ENCODE results near the gene SPACDR.

The SPACDR gene

DNA sequence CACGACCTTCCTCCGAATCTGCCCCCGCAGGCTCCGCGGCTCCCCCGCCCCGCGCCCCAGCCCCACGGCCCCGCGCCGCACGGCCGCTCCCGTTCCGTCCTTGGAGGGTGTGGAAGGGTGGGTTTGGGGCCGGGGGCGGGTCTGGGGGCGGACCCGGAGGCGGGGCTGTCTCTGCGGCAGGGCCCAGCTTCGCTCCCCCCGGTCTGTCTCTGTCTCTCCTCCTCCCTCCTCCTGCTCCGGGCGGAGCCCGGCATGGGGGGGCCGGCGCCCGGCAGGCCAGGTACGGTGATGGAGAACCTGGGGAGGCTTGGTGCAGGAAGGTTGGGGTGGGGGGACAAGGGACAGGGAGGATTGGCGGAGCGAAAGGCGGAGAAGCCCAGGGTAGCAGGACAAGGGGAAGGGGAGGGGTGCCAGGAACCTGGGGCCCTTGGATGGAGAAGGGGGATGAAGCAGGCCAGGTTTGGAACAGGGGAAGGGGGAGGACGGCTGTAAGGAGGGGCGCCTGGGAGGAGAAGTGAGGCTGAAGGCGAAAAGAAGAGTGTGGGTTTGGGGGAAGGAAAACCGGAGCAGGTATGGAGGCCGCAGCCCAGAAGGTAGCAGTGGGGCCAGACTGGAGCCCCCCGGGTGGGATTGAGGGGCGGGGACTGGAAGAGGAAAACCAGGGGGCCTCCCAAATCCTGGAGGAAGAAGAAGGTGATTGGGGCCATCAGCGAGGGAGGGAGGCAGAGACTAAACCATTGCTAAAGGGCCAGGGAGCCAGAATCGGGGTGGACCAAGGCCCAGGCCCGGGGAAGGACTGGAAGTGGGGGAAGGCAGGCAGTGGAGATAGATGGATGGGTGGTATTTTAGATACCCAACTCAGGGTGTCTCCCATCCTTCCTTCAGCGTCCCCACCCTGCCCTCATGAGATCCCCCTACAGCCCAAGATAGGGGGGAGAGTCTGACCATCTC lies 19.9 kb upstream of the SPACDR start, which contains the start of gene NYAP1:
TSS of gene NYAP1 (plus strand) at position 206 of the 951 bp plus-strand sequence. CDS start 1,385 bp downstream, outside the sequence.
- H2BK120ac ChIP-seq (ENCODE audit: low read depth, low read length) = peak within 1 kb of the TSS; percentile 58
- H3K4ac ChIP-seq (ENCODE audit: low read depth in 1 of 2, low read length in 2 of 2) = peak within 1 kb of the TSS in 1 of 2 experiments; percentile 60
- H3K36me3 ChIP-seq (ENCODE audit: control insufficient read depth in 1 of 2, insufficient read depth in 2 of 2, low read depth in 1 of 2, low read length in 2 of 2) = no peaks in the 10 kb centered on the region
- 31% methylated on average over 17 of the region's 45 CpGs for WGBS
- H3K14ac ChIP-seq (ENCODE audit: low read length in 2 of 2) = peak within 1 kb of the TSS in 1 of 2 experiments; percentile 79
- H3K4me3 ChIP-seq (ENCODE audit: insufficient read depth in 1 of 2, low read depth in 1 of 2, low read length in 2 of 2) = peak within 1 kb of the TSS; percentile 77 to 84
- peak within 1 kb of the TSS; percentile 66 to 79 for H3K18ac ChIP-seq (ENCODE audit: low read depth in 1 of 2, low read length in 2 of 2)
- peak within 1 kb of the TSS; percentile 9 to 90 for H2BK12ac ChIP-seq (ENCODE audit: low read length in 2 of 2)
- DNase-seq = peak; percentile 60
- H2BK15ac ChIP-seq (ENCODE audit: low read depth, poor library complexity, severe bottlenecking) = peak within 1 kb of the TSS; percentile 75
- peak within 1 kb of the TSS; percentile 16 for H2AK5ac ChIP-seq (ENCODE audit: low read length, severe bottlenecking)
- H3K4me2 ChIP-seq (ENCODE audit: low read length, poor library complexity, severe bottlenecking) = peak within 1 kb of the TSS; percentile 93
- H4K8ac ChIP-seq (ENCODE audit: low read length) = peak within 1 kb of the TSS; percentile 82
- H2BK5ac ChIP-seq (ENCODE audit: low read depth, low read length, poor library complexity, severe bottlenecking) = no peak within 1 kb of the TSS
- peak within 1 kb of the TSS; percentile 78 for H3K9ac ChIP-seq (ENCODE audit: low read length)
- peak within 1 kb of the TSS; percentile 89 for H2AFZ ChIP-seq (ENCODE audit: low read depth, low read length)
- peak within 1 kb of the TSS in 1 of 2 experiments; percentile 24 for H3K23ac ChIP-seq (ENCODE audit: low read length in 2 of 2)
- H3K4me1 ChIP-seq (ENCODE audit: control insufficient read depth, insufficient read depth, low read depth, low read length) = peaks cover 18% of the 10 kb centered on the region
- no peaks in the 10 kb centered on the region for H3K27me3 ChIP-seq (ENCODE audit: control insufficient read depth in 1 of 2, insufficient read depth in 1 of 2, low read length in 2 of 2)
- peak within 1 kb of the TSS; percentile 12 for H4K91ac ChIP-seq (ENCODE audit: low read length)
- no peak within 1 kb of the TSS for H3K27ac ChIP-seq (ENCODE audit: low read length, poor library complexity, severe bottlenecking)
- H3K9me3 ChIP-seq (ENCODE audit: control insufficient read depth, low read length) = no peaks in the 10 kb centered on the region
- H3K79me1 ChIP-seq (replicated peaks; ENCODE audit: low read length, poor library complexity, severe bottlenecking) = no peaks in the 10 kb centered on the region

DNA sequence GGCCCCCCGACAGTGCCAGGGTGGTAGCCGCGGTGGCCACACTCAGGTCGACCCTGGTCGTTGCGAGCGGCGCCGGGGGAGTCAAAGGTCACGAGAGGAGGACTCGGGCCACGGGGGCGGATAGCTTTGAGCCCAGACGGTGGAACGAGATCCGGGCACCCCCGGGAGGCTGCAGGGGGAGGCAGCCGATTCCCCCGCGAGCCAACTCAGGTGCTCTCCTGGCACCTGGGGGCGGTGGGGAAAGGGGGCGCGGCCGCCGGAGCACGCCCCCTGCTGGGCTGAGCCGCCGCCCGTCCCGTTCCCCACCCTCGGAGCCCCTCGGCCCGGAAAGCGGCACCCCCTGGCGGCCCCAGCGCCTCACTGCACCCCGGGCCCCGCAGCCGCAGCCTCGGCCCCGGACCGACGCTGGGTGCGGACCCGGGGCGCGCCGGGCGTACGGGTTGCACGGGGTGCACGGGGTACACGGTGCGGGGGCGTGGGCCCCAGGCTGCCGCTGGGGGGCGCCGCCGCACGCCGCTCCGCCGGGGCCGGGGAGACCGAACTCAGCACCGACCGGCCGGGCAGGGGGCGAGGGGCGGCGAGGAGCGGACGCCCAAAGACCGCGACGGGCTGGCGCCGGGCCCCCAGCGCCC lies 19.1 kb upstream of the SPACDR start:
- H3K4me1 ChIP-seq (ENCODE audit: control insufficient read depth, insufficient read depth, low read depth, low read length) = peaks cover 18% of the 10 kb centered on the region
- no peaks in the 10 kb centered on the region for H3K36me3 ChIP-seq (ENCODE audit: control insufficient read depth in 1 of 2, insufficient read depth in 2 of 2, low read depth in 1 of 2, low read length in 2 of 2)
- no peak overlapping the region for H2BK5ac ChIP-seq (ENCODE audit: low read depth, low read length, poor library complexity, severe bottlenecking)
- peak; percentile 46 for DNase-seq
- WGBS = under 1% methylated on average over 43 of the region's 79 CpGs
- peak overlapping the region; percentile 93 for H3K4me2 ChIP-seq (ENCODE audit: low read length, poor library complexity, severe bottlenecking)
- H3K14ac ChIP-seq (ENCODE audit: low read length in 2 of 2) = peak overlapping the region in 1 of 2 experiments; percentile 50
- H3K27ac ChIP-seq (ENCODE audit: low read length, poor library complexity, severe bottlenecking) = no peak overlapping the region
- no peak overlapping the region for H2BK15ac ChIP-seq (ENCODE audit: low read depth, poor library complexity, severe bottlenecking)
- H3K79me1 ChIP-seq (replicated peaks; ENCODE audit: low read length, poor library complexity, severe bottlenecking) = no peaks in the 10 kb centered on the region
- H2BK12ac ChIP-seq (ENCODE audit: low read length in 2 of 2) = peak overlapping the region in 1 of 2 experiments; percentile 55
- peak overlapping the region; percentile 82 for H4K8ac ChIP-seq (ENCODE audit: low read length)
- no peak overlapping the region for H2AK5ac ChIP-seq (ENCODE audit: low read length, severe bottlenecking)
- H3K4me3 ChIP-seq (ENCODE audit: insufficient read depth in 1 of 2, low read depth in 1 of 2, low read length in 2 of 2) = peak overlapping the region; percentile 77 to 79
- no peaks in the 10 kb centered on the region for H3K27me3 ChIP-seq (ENCODE audit: control insufficient read depth in 1 of 2, insufficient read depth in 1 of 2, low read length in 2 of 2)
- H3K9ac ChIP-seq (ENCODE audit: low read length) = peak overlapping the region; percentile 78
- no peaks in the 10 kb centered on the region for H3K9me3 ChIP-seq (ENCODE audit: control insufficient read depth, low read length)
- peak overlapping the region in 1 of 2 experiments; percentile 43 for H3K4ac ChIP-seq (ENCODE audit: low read depth in 1 of 2, low read length in 2 of 2)
- H4K91ac ChIP-seq (ENCODE audit: low read length) = peak overlapping the region; percentile 12
- peak overlapping the region; percentile 66 to 79 for H3K18ac ChIP-seq (ENCODE audit: low read depth in 1 of 2, low read length in 2 of 2)
- H2BK120ac ChIP-seq (ENCODE audit: low read depth, low read length) = peak overlapping the region; percentile 58
- peak overlapping the region in 1 of 2 experiments; percentile 24 for H3K23ac ChIP-seq (ENCODE audit: low read length in 2 of 2)
- H2AFZ ChIP-seq (ENCODE audit: low read depth, low read length) = peak overlapping the region; percentile 87

DNA sequence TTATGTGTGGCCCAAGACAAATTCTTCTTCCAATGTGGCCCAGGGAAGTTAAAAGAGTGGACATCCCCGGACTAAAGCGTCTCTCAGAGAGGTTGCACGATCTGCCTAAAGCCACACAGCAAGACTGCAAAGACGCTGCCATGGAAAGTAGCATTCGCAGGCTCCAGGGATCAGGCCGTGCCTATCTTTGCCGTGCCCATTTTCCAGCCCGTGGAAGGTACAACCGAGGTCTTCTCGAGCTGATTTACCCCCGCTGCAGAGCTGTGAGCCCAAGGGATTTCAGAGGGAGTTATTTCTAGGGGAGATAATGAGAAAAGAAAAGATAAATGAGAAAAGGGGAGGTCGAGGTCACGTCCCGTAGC lies 18.6 kb upstream of the SPACDR start:
- no peak for DNase-seq
- no peaks in the 10 kb centered on the region for H3K9me3 ChIP-seq (ENCODE audit: control insufficient read depth, low read length)

DNA sequence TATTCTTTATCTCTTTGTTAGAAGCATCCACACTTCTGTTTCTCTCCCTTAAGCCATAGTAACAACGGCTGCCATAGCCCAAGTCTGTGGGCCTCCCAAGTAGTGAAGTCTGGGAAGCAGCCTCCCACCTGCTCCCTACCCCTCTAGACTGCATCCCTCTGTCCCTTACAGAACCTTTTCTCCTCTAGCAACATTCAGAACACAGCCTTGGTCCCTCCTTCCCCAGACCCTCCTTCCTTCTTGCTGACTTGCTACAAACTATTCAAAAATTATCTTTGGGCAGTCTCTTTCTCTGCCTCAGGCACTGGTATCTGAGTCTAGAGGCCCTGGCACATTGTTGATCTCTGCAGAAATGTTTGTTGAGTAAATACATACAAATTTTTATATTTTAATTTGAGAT lies 17.4 kb upstream of the SPACDR start:
- Histone ChIP-seq H3K4me2 (ENCODE audit: low read length, poor library complexity, severe bottlenecking) (no peak overlapping the region), H2BK5ac (ENCODE audit: low read depth, low read length, poor library complexity, severe bottlenecking) (no peak overlapping the region), H3K27me3 (ENCODE audit: control insufficient read depth in 1 of 2, insufficient read depth in 1 of 2, low read length in 2 of 2) (no peaks in the 10 kb centered on the region), H3K23ac (ENCODE audit: low read length in 2 of 2) (no peak overlapping the region), H3K9ac (ENCODE audit: low read length) (no peak overlapping the region), H2AK5ac (ENCODE audit: low read length, severe bottlenecking) (no peak overlapping the region), H4K8ac (ENCODE audit: low read length) (no peak overlapping the region), H3K14ac (ENCODE audit: low read length in 2 of 2) (no peak overlapping the region), H2BK15ac (ENCODE audit: low read depth, poor library complexity, severe bottlenecking) (no peak overlapping the region), H3K18ac (ENCODE audit: low read depth in 1 of 2, low read length in 2 of 2) (no peak overlapping the region), H2AFZ (ENCODE audit: low read depth, low read length) (no peak overlapping the region), H3K79me1 (replicated peaks; ENCODE audit: low read length, poor library complexity, severe bottlenecking) (no peaks in the 10 kb centered on the region), H4K91ac (ENCODE audit: low read length) (no peak overlapping the region), H3K4me3 (ENCODE audit: insufficient read depth in 1 of 2, low read depth in 1 of 2, low read length in 2 of 2) (no peak overlapping the region), H3K4me1 (ENCODE audit: control insufficient read depth, insufficient read depth, low read depth, low read length) (peaks cover 24% of the 10 kb centered on the region), H3K36me3 (ENCODE audit: control insufficient read depth in 1 of 2, insufficient read depth in 2 of 2, low read depth in 1 of 2, low read length in 2 of 2) (peaks cover 6 to 11% of the 10 kb centered on the region in 2 experiments), H2BK120ac (ENCODE audit: low read depth, low read length) (no peak overlapping the region), H3K27ac (ENCODE audit: low read length, poor library complexity, severe bottlenecking) (no peak overlapping the region), H3K4ac (ENCODE audit: low read depth in 1 of 2, low read length in 2 of 2) (no peak overlapping the region), H2BK12ac (ENCODE audit: low read length in 2 of 2) (no peak overlapping the region), H3K9me3 (ENCODE audit: control insufficient read depth, low read length) (no peaks in the 10 kb centered on the region)
- DNase-seq = no peak
- 88% methylated on average over 1 of the region's 1 CpG for WGBS

More for the DNA sequence above, 18.6 kb upstream of the SPACDR start:
- peak overlapping the region in 1 of 2 experiments; percentile 50 for H3K14ac ChIP-seq (ENCODE audit: low read length in 2 of 2)
- no peak overlapping the region for H3K23ac ChIP-seq (ENCODE audit: low read length in 2 of 2)
- no peak overlapping the region for H2BK12ac ChIP-seq (ENCODE audit: low read length in 2 of 2)
- H3K27me3 ChIP-seq (ENCODE audit: control insufficient read depth in 1 of 2, insufficient read depth in 1 of 2, low read length in 2 of 2) = no peaks in the 10 kb centered on the region
- H3K27ac ChIP-seq (ENCODE audit: low read length, poor library complexity, severe bottlenecking) = no peak overlapping the region
- H3K36me3 ChIP-seq (ENCODE audit: control insufficient read depth in 1 of 2, insufficient read depth in 2 of 2, low read depth in 1 of 2, low read length in 2 of 2) = no peaks in the 10 kb centered on the region
- no peak overlapping the region for H2BK5ac ChIP-seq (ENCODE audit: low read depth, low read length, poor library complexity, severe bottlenecking)
- H3K4me1 ChIP-seq (ENCODE audit: control insufficient read depth, insufficient read depth, low read depth, low read length) = peaks cover 18% of the 10 kb centered on the region
- no peak overlapping the region for H2BK15ac ChIP-seq (ENCODE audit: low read depth, poor library complexity, severe bottlenecking)
- H3K4me3 ChIP-seq (ENCODE audit: insufficient read depth in 1 of 2, low read depth in 1 of 2, low read length in 2 of 2) = peak overlapping the region; percentile 77 to 79
- no peak overlapping the region for H2BK120ac ChIP-seq (ENCODE audit: low read depth, low read length)
- no peaks in the 10 kb centered on the region for H3K79me1 ChIP-seq (replicated peaks; ENCODE audit: low read length, poor library complexity, severe bottlenecking)
- H4K8ac ChIP-seq (ENCODE audit: low read length) = peak overlapping the region; percentile 82
- peak overlapping the region; percentile 78 for H3K9ac ChIP-seq (ENCODE audit: low read length)
- peak overlapping the region; percentile 87 for H2AFZ ChIP-seq (ENCODE audit: low read depth, low read length)
- peak overlapping the region; percentile 4 for H2AK5ac ChIP-seq (ENCODE audit: low read length, severe bottlenecking)
- H4K91ac ChIP-seq (ENCODE audit: low read length) = no peak overlapping the region
- no peak overlapping the region for H3K4ac ChIP-seq (ENCODE audit: low read depth in 1 of 2, low read length in 2 of 2)
- 71% methylated on average over 14 of the region's 14 CpGs for WGBS
- peak overlapping the region; percentile 93 for H3K4me2 ChIP-seq (ENCODE audit: low read length, poor library complexity, severe bottlenecking)
- peak overlapping the region in 1 of 2 experiments; percentile 79 for H3K18ac ChIP-seq (ENCODE audit: low read depth in 1 of 2, low read length in 2 of 2)
